PFSK-1 (cell line): ENCODE measurements around the gene PDE8A. TPM values are rescaled to one million over a fixed set of nuclear protein-coding genes. Genes with fewer than 3 reads are reported as not detected.

Source experiments
- FOXP2 ChIP-seq: optimal IDR thresholded peaks from 2 replicates; pipeline ENCODE3; 2011; ENCODE audit warnings: borderline replicate concordance, control low read depth, inconsistent platforms; ENCODE audit not compliant: insufficient read depth; ENCODE audit errors: extremely low read length, extremely low read depth
- POLR2AphosphoS5 ChIP-seq: IDR thresholded peaks from 2 replicates; pipeline ENCODE4 v1.6.1; 2012; ENCODE audit warnings: low read depth, mild to moderate bottlenecking, control low read depth, low read length, moderate library complexity
- REST ChIP-seq, 2 experiments: IDR thresholded peaks; 2 replicates each; pipeline versions ENCODE4 v1.6.1 to v1.8.0; 2011 to 2012; ENCODE audit warnings: low read depth in 2 of 2, low read length in 2 of 2, control low read depth in 1 of 2, inconsistent platforms in 1 of 2, mild to moderate bottlenecking in 1 of 2, moderate library complexity in 1 of 2; ENCODE audit not compliant: insufficient read depth in 1 of 2
- SIN3A ChIP-seq: IDR thresholded peaks from 2 replicates; pipeline ENCODE4 v1.6.1; 2012; ENCODE audit warnings: mild to moderate bottlenecking, low read length, moderate library complexity, borderline replicate concordance; ENCODE audit not compliant: insufficient read depth
- TAF1 ChIP-seq: IDR thresholded peaks from 2 replicates; pipeline ENCODE4 v1.6.1; 2012; ENCODE audit warnings: low read length, control low read depth, borderline replicate concordance; ENCODE audit not compliant: insufficient read depth
- polyA plus RNA-seq: library from polyadenylated mRNA; unstranded; fragments of >200 nt; gene quantifications from one replicate; pipeline ENCODE4 v1.2.1, GENCODE V29; 2012; ENCODE audit warnings: low read depth, missing spikeins; ENCODE audit not compliant: insufficient read length

The PDE8A gene
- 25.6 TPM for polyA plus RNA-seq

- TF ChIP-seq REST (IDR thresholded peaks at IDR 0.05; ENCODE audit: insufficient read depth in 1 of 2, low read depth in 2 of 2, low read length in 2 of 2), result no peak
- TF ChIP-seq TAF1, result no peak
Measured at GRCh38 chr15:84981711-84982300, at the start of gene PDE8A. TSS of gene PDE8A (plus strand) at chr15:84981856. CDS start at chr15:84982163, 307 bp downstream.

- TF ChIP-seq REST (IDR thresholded peaks at IDR 0.05; ENCODE audit: insufficient read depth in 1 of 2, low read depth in 2 of 2, low read length in 2 of 2) (no peak), TAF1 (no peak), POLR2AphosphoS5 (no peak), SIN3A (no peak), FOXP2 (no peak)
Measured at GRCh38 chr15:84934942-84935729, 46.5 kb upstream of the PDE8A start.

- TF ChIP-seq SIN3A (no peak), FOXP2 (no peak), POLR2AphosphoS5 (no peak), TAF1 (no peak), REST (IDR thresholded peaks at IDR 0.05; ENCODE audit: insufficient read depth in 1 of 2, low read depth in 2 of 2, low read length in 2 of 2) (no peak)
Measured at GRCh38 chr15:84937144-84937543, 44.5 kb upstream of the PDE8A start.

GRCh38 chr15:84938726-84939125, 42.9 kb upstream of the PDE8A start:
- no peak for TF ChIP-seq TAF1
- no peak for TF ChIP-seq FOXP2
- no peak for TF ChIP-seq POLR2AphosphoS5
- no peak for TF ChIP-seq REST (IDR thresholded peaks at IDR 0.05; ENCODE audit: insufficient read depth in 1 of 2, low read depth in 2 of 2, low read length in 2 of 2)
- no peak for TF ChIP-seq SIN3A

- TF ChIP-seq FOXP2 (no peak), TAF1 (no peak), POLR2AphosphoS5 (no peak), REST (IDR thresholded peaks at IDR 0.05; ENCODE audit: insufficient read depth in 1 of 2, low read depth in 2 of 2, low read length in 2 of 2) (no peak), SIN3A (no peak)
Measured at GRCh38 chr15:84940399-84940798, 41.3 kb upstream of the PDE8A start.
